GM19043 (cell line): ENCODE measurements around the gene AGRN.
"Not testable (repeated sequence)": the region's sequence is repeated elsewhere in the genome, so short reads cannot be mapped to it uniquely, and the experiment has no call there.

Source experiments
- ATAC-seq: cut with Tn5 transposase; IDR thresholded peaks from one replicate; pipeline ENCODE4 v1.9.1; 2021; ENCODE audit warnings: low read depth; ENCODE audit not compliant: unreplicated experiment

AGRN gene

DNA sequence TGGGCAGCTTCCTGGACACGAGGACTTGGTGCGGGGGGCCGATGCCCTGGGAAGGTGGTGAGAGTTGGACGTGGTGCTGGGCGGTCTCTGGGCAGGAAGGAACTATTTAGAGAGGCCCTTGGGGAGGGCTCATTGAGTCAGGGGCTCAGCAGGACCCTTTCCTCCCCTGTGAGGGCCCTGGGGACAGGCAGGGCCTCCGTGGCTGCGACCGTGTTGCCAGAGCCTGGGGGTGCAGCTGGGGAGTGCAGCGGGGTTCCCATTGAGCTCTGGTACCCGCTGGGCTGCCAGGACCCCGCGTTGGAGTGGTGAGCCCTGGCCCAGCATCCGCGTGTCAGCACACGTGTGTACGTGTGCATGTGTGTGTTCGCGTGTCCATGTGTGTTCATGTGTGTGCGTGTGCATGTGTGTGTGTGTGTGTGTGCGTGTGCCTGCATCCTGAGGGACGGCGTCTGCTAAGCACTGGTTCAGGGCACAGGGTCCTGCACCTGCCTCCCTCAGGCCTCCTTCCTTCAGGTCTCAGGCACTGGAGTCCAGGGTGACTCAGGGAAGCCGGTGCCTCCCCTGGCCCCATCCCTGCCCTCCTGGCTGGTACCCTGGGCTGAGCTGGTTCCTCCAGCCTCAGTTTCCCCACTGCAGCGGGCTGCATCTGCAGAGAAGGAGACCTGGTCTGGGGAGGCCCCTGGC is 43.5 kb downstream of the AGRN start:
- no peak for ATAC-seq

DNA sequence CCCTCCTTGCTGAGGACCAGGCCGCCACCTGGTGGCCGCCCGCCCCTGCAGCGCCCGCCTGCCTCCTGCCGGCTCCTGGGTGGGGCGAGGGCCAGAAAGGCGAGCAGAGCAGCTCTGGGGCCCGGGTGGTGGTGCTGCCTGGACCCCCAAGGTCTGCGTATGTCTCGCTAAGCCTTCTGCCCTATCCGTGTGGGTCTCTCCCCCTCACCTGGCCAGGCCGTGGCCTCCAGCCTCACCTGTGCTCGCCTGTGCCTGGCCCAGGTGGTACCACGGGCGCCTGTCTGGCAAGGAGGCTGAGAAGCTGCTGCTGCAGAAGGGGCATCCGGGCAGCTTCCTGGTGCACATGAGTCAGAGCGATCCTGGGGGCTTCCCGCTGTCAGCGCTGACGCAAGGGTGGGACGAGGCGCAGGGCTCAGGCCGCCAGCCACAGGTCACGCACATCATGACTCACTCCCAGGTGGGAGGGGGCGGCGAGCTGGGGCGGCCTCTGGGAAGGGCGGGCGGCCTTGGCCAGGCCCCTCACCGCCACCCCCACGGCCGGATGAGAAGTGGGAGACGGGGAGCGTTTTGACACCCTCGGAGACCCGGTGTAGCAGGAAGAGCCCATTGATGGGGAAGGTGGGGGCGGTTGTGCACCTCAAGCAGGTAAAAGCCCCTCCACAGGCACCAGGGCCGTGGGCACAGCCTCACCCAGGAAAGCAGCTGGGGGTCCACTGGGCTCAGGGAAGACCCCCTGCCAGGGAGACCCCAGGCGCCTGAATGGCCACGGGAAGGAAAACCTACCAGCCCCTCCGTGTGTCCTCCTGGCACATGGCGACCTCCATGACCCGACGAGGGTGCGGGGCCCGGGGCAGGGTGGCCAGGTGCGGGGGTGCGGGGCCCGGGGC is 44.3 kb downstream of the AGRN start:
- peak; percentile 36 for ATAC-seq

- no peak for ATAC-seq
Observed at GRCh38 chr1:1065265-1065939, 45.5 kb downstream of the AGRN start.

DNA sequence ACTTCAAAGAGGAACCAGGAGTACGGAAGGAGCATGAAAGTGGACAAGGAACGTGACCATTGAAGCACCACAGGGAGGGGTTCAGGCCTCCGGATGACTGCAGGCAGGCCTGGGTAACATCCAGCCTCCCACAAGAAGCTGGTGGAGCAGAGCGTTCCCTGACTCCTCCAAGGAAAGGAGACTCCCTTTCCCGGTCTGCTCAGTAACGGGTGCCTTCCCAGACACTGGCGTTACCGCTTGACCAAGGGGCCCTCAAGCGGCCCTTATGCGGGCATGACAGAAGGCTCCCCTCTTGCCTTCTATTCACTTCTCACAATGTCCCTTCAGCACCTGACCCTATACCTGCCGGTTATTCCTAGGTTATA is 46.0 kb downstream of the AGRN start:
- not testable (repeated sequence) for ATAC-seq

DNA sequence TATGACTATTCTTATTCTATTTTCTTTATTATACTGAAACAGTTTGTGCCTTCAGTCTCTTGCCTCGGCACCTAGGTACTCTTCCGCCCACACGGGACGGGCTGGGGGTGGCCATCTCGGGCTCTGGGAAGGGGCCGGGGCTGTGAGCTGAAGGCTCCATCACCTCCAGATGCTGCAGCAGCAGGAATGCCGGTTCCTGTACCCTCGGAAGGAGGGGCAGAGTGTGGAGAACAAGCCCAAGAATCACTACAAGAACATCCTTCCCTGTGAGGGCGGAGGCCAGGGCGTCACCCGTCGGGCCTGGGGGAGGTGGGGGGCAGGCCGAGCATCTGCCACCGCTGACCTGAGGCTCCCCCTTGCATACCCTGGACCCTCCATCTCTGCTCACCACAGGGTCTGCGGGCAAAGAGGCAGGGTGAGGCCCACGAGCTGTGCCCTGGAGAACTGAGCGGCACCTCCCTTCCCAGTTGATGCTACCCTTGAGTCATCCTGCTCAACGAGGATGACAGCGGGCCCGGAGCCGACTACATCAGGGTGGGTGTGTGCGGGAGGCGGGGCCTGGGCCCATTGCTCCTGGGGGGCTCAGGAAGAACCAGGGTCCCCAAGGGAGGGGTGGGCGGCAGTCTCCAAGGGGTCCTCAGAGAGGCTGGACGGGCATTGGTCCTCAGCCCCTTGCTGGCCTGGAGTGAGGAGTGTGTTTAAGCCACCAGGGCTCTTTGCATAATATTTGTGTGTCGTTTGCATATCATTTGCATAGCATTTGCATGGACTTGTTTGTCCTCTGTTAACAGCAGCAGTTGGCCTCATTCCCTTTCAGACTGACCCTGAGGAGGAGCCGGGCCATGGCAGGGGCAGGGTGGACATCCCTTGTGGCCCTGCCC is 46.7 kb downstream of the AGRN start:
- no peak for ATAC-seq

GRCh38 chr1:1067284-1067859 is 47.5 kb downstream of the AGRN start:
- no peak for ATAC-seq

DNA sequence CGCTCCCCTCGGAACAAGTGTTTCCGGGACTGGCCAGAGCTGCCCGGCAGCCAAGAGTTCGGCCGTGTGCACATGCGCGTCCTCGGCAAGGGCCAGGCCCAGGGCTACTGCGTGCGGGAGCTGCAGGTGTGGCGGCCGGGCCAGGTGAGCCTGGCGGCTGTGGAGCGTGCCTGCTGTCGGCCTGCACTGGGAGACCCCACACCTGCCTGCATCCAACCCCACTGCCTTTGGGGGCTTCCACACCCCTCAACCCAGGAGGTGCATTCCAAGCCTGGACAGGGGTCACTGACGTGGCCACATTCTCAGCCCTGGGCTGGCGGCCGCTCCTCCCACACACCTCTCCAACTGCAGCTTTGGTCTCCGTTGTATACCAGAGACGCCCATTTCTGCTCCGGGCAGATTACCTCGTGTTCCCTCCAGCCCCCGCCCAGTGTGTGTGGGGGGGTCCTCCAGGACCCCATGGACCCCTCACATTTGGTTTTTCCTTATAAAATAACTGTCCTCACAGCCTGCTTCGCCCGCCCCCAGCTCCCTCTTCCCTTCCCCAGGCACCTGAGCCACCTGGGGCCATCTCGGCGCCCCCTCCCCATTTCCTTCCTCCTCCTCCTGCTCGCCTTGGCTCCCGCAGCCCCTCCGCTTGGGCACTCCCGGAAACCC is 48.1 kb downstream of the AGRN start:
- no peak for ATAC-seq

DNA sequence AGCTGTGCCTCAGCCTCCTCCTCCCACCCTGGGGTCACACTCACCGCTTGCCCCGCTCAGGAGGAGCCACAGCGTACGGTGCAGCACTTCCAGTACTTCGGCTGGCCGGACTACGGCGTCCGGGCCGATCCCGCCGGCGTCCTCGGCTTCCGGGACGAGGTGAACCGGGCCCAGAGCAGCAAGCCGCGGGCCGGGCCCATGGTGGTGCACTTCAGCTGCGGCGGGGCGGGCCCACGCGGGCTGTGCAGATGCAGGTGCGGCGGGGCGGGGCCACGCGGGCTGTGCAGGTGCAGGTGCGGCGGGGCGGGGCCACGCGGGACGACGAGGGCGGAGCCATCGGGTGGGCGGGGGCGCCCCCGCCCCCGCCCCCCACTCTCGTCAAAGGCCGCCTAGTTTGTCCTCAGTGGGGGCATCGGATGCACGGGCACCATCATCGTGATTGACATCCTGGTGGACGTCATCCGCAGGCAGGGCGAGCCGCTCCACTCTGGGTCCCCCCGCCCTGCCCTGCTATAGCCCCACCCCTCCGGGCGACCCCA is 48.7 kb downstream of the AGRN start:
- no peak for ATAC-seq

DNA sequence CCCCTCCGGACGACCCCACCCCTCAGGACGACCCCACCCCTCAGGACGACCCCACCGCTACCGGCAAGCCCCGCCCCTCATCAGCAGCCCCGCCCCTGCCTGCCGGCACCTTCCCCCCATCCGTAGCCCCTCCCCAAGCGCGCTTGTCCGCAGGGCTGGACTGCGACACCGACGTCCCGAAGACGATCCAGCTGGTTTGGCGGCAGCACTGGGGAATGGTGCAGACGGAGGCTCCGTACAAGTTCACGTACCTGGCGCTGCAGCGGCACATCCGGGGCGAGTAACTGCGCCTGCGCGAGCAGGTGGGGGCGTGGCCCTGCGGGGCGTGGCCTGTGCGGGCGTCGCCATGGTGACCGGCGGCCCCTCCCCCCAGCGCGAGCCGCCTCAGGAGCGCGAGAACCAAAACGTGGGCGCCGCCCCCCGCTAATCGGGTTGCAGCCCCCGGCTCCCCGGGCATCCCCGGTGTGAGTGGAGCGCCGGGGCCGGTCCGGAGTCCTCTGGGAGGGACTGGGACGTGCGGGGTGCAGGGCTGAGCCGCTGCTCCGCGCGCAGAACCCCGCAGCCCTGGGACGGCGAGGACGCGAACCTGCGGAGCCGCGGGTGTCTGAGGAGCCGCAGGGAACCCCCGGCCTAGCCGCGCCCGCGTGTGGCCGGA is 49.3 kb downstream of the AGRN start:
- no peak for ATAC-seq

DNA sequence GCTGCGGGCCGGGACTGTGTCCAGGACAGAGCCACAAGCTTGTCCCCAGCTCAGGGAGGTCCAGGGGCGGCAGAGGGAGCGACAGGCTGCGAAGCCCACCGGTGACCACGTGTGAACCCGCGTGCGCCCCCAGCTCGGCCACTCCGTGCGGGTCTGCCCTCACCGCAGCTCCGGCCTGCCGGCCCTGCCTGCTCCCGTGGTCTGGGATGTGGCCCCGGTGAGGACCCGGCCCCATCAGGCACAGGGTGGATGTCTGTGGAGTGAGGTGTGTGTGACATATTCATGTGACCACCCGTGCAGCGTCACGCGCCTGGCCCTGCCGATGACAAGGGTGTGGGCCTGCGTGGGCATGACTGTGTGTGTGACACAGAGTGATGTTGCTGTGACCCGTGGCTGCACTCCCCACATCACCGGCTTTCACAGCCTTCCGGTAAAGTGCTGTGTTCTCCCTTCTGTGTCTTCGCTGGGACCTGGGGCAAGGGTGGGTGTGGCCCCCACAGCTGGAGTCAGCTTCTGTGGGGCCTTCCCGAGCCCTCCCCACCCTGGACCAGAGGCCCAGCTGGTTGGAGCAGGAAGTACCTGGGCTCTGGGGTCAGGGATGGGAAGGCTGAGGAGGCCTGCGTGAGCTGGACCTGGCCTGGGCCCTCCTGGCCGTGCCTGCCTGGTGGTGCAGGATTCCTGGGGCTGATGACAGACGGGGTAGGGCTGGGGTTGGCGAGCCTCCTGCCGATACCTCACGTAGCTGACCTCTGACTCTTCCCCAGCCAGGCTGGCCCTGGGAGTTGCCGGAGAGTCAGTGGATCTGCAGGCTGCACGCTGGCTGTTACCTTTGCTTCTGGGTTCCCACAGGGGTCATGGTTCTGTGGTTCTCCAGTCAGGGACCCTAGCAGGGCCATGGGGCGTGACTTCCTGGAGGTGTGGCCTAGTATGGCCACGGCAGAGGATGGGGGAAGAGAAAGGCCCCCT is 50.1 kb downstream of the AGRN start:
- no peak for ATAC-seq

DNA sequence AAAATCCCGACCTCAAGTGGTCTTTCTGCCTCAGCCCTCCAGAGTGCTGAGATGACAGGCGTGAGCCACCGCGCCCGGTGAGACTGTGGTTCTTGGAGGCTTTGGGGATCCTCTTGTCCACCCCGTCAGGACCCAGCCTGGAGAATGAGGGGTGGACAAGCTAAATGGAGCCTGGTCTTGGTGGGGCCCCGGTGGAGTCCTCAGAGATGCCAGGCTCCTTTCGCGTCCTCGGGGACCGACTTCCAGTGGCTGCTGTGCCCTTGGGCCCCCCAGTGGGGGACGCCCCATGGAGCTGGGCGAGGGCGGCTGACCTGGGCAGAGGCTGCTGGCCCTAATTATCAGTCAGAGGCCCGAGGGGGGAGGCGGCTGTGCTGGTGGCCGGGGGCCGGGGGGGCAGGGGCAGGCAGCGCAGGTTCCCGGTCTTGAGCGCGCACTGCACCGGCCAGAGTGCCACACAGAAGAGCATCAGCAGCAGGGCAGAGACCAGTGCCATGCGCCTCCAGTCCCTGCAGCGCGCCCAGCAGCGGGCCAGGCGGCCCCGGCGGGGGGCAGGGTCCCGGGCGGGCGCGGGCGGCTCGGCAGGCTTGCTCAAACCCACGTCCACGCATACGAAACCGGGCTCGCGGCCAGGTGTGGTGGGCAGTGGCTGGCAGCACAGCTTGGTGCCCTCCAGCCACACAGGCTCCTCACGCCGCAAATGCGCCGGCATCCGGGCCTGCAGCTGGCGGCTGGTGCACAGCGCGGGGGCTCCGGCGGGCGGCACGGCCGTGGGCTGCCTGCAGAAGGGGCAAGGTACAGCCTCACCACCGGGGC is 51.8 kb downstream of the AGRN start:
- no peak for ATAC-seq

DNA sequence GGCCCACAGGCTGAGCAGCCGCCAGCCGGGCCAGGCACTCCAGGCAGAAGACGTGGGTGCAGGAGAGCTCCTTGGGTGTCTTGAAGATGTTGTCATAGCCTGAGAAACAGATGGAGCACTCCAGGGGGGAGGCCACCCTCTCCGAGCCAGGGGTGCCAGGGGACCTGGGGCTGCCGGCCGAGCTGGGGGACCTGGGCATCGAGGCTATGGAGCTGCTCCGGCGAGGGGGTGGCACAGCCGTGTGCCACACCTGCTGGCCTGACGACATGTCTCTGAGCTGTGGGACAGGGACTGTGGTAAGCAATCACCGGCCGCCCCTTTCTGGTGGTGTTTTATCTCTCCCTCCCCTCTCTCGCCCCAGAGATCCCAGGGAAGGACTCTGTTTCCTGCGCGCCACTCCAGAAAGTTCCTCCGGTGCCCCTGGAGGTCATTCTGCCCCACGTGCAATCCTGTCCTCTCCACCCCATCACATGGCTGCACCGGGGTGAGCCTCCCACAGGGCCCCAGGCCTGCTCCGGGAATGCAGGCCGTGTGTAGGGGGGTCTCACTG is 52.5 kb downstream of the AGRN start:
- ATAC-seq: no peak

- no peak for ATAC-seq
Observed at GRCh38 chr1:1072849-1073742, 53.2 kb downstream of the AGRN start.

DNA sequence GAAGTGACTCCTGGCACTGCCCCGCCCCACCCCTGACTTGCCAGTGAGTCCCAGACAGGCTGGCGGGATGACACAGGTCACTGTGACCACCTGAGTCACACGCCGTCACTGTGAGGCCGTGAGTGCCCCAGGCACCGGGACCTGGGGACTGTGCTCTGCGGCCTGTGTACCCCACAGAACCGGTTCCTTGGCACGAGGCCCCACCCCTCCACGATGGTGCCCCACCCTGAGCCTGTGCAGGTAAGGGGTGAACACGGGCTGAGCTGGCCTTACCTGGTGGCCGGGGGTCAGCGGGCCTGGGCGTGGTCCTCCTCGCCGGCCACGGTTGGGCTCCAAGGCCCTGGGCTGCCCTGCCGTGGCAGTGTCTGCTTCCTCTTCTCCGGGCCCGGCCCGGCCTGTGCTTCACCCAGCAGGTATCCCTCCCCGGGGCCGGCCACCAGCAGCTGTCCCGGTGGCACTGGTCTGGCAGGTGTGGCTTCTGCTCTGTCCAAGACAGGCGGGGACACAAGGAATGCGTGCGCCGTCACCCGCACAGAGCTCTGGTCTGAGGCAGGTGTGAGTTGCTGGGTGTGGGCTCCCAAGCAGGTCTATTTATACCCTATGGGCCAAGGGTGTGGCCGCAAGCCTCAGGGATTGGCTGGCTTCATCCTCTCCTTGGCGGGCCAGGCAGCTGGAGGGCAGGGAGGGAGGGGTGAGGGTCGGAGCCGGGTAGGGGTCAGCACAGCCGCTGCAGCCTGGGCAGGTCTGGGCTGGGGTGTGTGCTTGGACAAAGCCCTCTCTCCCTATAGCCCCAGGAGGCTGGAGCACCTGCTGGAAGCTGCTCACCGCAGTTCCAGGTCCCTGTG is 54.0 kb downstream of the AGRN start, which contains the start of gene RNF223:
RNF223 (minus strand) TSS at position 564 of the 845 bp plus-strand sequence. CDS start 1,740 bp downstream, outside the sequence.
- no peak for ATAC-seq
